IPS DF 19.7 (cell line): ENCODE results near the gene TPSG1.

Source experiments
- DNase-seq: peaks from one replicate; pipeline ENCODE4 v3.0.0-alpha.2; 2013; ENCODE audit warnings: low read depth, low spot score

The TPSG1 gene

GRCh38 chr16:1177053-1177452 is 48.0 kb downstream of the TPSG1 start:
- DNase-seq, result no peak

- DNase-seq, result no peak
Measured at GRCh38 chr16:1176280-1176897, 48.7 kb downstream of the TPSG1 start.

- DNase-seq, result no peak
Measured at GRCh38 chr16:1175566-1176279, 49.3 kb downstream of the TPSG1 start.

- DNase-seq, result no peak
Measured at GRCh38 chr16:1174477-1175357, 50.4 kb downstream of the TPSG1 start.

GRCh38 chr16:1173788-1174451 is 51.1 kb downstream of the TPSG1 start:
- DNase-seq, result no peak

GRCh38 chr16:1172651-1173050 is 52.4 kb downstream of the TPSG1 start:
- DNase-seq, result no peak

- no peak for DNase-seq
Measured at GRCh38 chr16:1171854-1172428, 53.1 kb downstream of the TPSG1 start.
